WTC11 (cell line): ENCODE data around the gene NEURL3. TPM values are rescaled to one million over a fixed set of nuclear protein-coding genes. Genes with fewer than 3 reads are reported as not detected.

ENCODE experiments used
- ATAC-seq: fragments of 200-7000 bp; cut with Tn5 transposase; 2 replicates; pipeline ENCODE4 v1.10.0; 2021; ENCODE audit warnings: mild to moderate bottlenecking, moderate library complexity
- CTCF ChIA-PET: fragments of 300-600 bp; sonication (Branson Sonifier 250); formaldehyde crosslinking; loops from one replicate; lab custom pipeline; 2021; ENCODE audit warnings: antibody characterized with exemption; lab: Charles Lee
- POLR2A ChIA-PET: fragments of 350-600 bp; sonication (Branson Sonifier 250); formaldehyde crosslinking; loops from one replicate; lab custom pipeline; 2021; ENCODE audit warnings: antibody characterized with exemption; lab: Charles Lee
- DNase-seq: peaks from one replicate; pipeline ENCODE4 v3.0.0; 2021; ENCODE audit warnings: low spot score
- H3K27ac Mint-ChIP-seq: 2 replicates; pipeline ENCODE4 v1.8.0; 2021; ENCODE audit warnings: mixed read lengths
- H3K27me3 Mint-ChIP-seq: 2 replicates; pipeline ENCODE4 v1.8.0; 2021; ENCODE audit warnings: low read depth, mild to moderate bottlenecking, moderate library complexity, mixed read lengths
- H3K36me3 Mint-ChIP-seq: 2 replicates; pipeline ENCODE4 v1.8.0; 2021; ENCODE audit warnings: mixed read lengths
- H3K4me1 Mint-ChIP-seq: 2 replicates; pipeline ENCODE4 v1.8.0; 2022; ENCODE audit warnings: mixed read lengths
- H3K4me3 Mint-ChIP-seq: 2 replicates; pipeline ENCODE4 v1.8.0; 2021; ENCODE audit warnings: mild to moderate bottlenecking, moderate library complexity, mixed read lengths
- H3K9me3 Mint-ChIP-seq: 2 replicates; pipeline ENCODE4 v1.8.0; 2021; ENCODE audit warnings: mixed read lengths
- CBFB ChIP-seq: sonication (generic); formaldehyde crosslinking; IDR thresholded peaks from 2 replicates; pipeline ENCODE4 v1.8.1; 2022; ENCODE audit warnings: mild to moderate bottlenecking, low read depth, missing genetic modification reagents
- CDX4 ChIP-seq: fragments of 250-450 bp; sonication (Bioruptor Pico); IDR thresholded peaks from 2 replicates; pipeline ENCODE4 v1.9.0; 2021; ENCODE audit warnings: moderate library complexity, mild to moderate bottlenecking, inconsistent platforms, borderline replicate concordance
- E2F5 ChIP-seq: sonication (generic); formaldehyde crosslinking; IDR thresholded peaks from 2 replicates; pipeline ENCODE4 v1.8.1; 2022; ENCODE audit warnings: mild to moderate bottlenecking, moderate library complexity, missing genetic modification reagents
- FOXP1 ChIP-seq: sonication (generic); formaldehyde crosslinking; IDR thresholded peaks from 2 replicates; pipeline ENCODE4 v1.8.0; 2022; ENCODE audit warnings: missing genetic modification reagents, mild to moderate bottlenecking, moderate library complexity, borderline replicate concordance
- GRHL2 ChIP-seq: fragments of 250-450 bp; sonication (Bioruptor Pico); IDR thresholded peaks from 2 replicates; pipeline ENCODE4 v1.8.0; 2022; ENCODE audit warnings: mild to moderate bottlenecking, moderate library complexity; ENCODE audit not compliant: insufficient replicate concordance, severe bottlenecking
- GTF2I ChIP-seq: fragments of 250-450 bp; sonication (Bioruptor Pico); conservative IDR thresholded peaks from 2 replicates; pipeline ENCODE4 v1.4.0; 2021; ENCODE audit warnings: mild to moderate bottlenecking
- JAZF1 ChIP-seq: fragments of 250-450 bp; sonication (Bioruptor Pico); IDR thresholded peaks from 2 replicates; pipeline ENCODE4 v1.9.0; 2021; ENCODE audit warnings: moderate library complexity, mild to moderate bottlenecking, inconsistent platforms
- MXD4 ChIP-seq: fragments of 250-450 bp; sonication (Bioruptor Pico); IDR thresholded peaks from 2 replicates; pipeline ENCODE4 v1.8.0; 2021; ENCODE audit warnings: mild to moderate bottlenecking, moderate library complexity, borderline replicate concordance
- NFATC4 ChIP-seq: fragments of 250-450 bp; sonication (Bioruptor Pico); IDR thresholded peaks from 2 replicates; pipeline ENCODE4 v1.9.0; 2021; ENCODE audit warnings: mild to moderate bottlenecking
- NFE2L1 ChIP-seq: sonication (generic); formaldehyde crosslinking; IDR thresholded peaks from 2 replicates; pipeline ENCODE4 v1.8.1; 2023; ENCODE audit warnings: missing genetic modification reagents
- RORB ChIP-seq: fragments of 250-450 bp; sonication (Bioruptor Pico); IDR thresholded peaks from 2 replicates; pipeline ENCODE4 v1.9.0; 2021; ENCODE audit warnings: mild to moderate bottlenecking
- SMAD3 ChIP-seq: sonication (generic); formaldehyde crosslinking; IDR thresholded peaks from 2 replicates; pipeline ENCODE4 v1.8.0; 2022; ENCODE audit warnings: missing genetic modification reagents, mild to moderate bottlenecking, borderline replicate concordance
- TCF7 ChIP-seq: sonication (generic); formaldehyde crosslinking; IDR thresholded peaks from 2 replicates; pipeline ENCODE4 v1.8.0; 2022; ENCODE audit warnings: mild to moderate bottlenecking, low read depth, missing genetic modification reagents, moderate library complexity
- TEAD1 ChIP-seq: sonication (generic); formaldehyde crosslinking; IDR thresholded peaks from 2 replicates; pipeline ENCODE4 v1.8.0; 2022; ENCODE audit warnings: mild to moderate bottlenecking, missing genetic modification reagents
- TP53 ChIP-seq: sonication (generic); formaldehyde crosslinking; IDR thresholded peaks from 2 replicates; pipeline ENCODE4 v1.8.1; 2023; ENCODE audit warnings: mild to moderate bottlenecking, missing genetic modification reagents
- ZNF138 ChIP-seq: sonication (generic); formaldehyde crosslinking; conservative IDR thresholded peaks from 2 replicates; pipeline ENCODE4 v1.8.1; 2022; ENCODE audit warnings: mild to moderate bottlenecking, moderate library complexity, missing genetic modification reagents
- ZNF232 ChIP-seq: sonication (generic); formaldehyde crosslinking; IDR thresholded peaks from 2 replicates; pipeline ENCODE4 v1.8.0; 2022; ENCODE audit warnings: mild to moderate bottlenecking, missing genetic modification reagents
- ZNF423 ChIP-seq: fragments of 250-450 bp; sonication (Bioruptor Pico); IDR thresholded peaks from 2 replicates; pipeline ENCODE4 v2.1.2; 2022; ENCODE audit warnings: mild to moderate bottlenecking, moderate library complexity
- ZNF671 ChIP-seq: fragments of 250-450 bp; sonication (Bioruptor Pico); IDR thresholded peaks from 2 replicates; pipeline ENCODE4 v1.8.0; 2021; ENCODE audit warnings: mild to moderate bottlenecking
- total RNA-seq: library from RNA; stranded (reverse); gene quantifications from 3 replicates; pipeline ENCODE4 v1.2.3, GENCODE V29; 2021
- TF ChIP-seq, protein P1 (sequence below): sonication (generic); formaldehyde crosslinking; IDR thresholded peaks from 2 replicates; pipeline ENCODE4 v1.8.1; 2022; ENCODE audit warnings: mild to moderate bottlenecking, missing genetic modification reagents, moderate library complexity, borderline replicate concordance
- TF ChIP-seq, protein P2 (sequence below): sonication (generic); formaldehyde crosslinking; IDR thresholded peaks from 2 replicates; pipeline ENCODE4 v1.8.0; 2023; ENCODE audit warnings: missing genetic modification reagents
- TF ChIP-seq, protein P3 (sequence below): sonication (generic); formaldehyde crosslinking; IDR thresholded peaks from 2 replicates; pipeline ENCODE4 v1.8.1; 2022; ENCODE audit warnings: missing genetic modification reagents, borderline replicate concordance
- TF ChIP-seq, protein P4 (sequence below): sonication (generic); formaldehyde crosslinking; IDR thresholded peaks from 2 replicates; pipeline ENCODE4 v1.8.0; 2022; ENCODE audit warnings: missing genetic modification reagents
- TF ChIP-seq, protein P5 (sequence below): fragments of 200-600 bp; IDR thresholded peaks from 2 replicates; pipeline ENCODE4 v1.8.0; 2022; ENCODE audit warnings: antibody characterized with exemption

The NEURL3 gene
- total RNA-seq, 1 experiment from 2014 or later: not detected

DNA sequence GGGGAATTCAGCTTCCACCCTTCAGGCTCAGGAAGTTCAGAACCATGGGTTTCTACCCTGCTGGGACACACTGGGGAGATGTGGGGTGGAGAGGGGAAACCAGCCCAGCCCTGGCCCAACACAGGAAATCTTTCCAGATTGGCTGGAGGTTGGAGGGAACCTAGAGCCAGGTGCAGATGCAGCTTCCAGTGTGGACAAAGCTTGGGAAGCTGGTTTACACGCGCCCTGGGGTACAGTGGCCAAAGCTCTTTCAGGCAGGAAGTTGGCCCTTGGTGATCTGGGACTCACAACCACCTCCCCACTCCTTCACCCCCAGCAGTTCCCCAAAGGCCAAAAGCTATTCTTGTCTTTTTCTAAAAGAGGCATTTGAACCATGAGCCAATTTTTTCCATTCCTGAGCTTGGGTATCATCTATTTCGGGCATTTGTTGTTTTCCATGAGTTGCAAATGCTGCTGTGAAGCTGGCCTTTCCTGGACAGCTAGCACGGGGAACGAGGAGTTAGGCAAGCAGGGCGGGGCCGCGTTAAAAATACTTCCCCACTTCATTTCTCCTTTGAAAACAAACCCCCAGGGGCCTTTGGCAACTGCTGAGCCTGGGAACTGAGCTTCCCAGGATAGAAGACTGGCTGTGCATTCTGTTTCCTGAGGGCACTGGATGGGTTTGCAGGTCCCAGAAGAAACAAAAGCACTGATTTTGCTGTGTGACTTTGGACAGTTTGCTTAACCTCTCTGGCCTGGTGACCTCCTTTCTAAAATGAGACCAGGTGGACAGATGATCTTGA, 28.3 kb upstream of the NEURL3 start (continued):
- TF ChIP-seq, protein P1, sequence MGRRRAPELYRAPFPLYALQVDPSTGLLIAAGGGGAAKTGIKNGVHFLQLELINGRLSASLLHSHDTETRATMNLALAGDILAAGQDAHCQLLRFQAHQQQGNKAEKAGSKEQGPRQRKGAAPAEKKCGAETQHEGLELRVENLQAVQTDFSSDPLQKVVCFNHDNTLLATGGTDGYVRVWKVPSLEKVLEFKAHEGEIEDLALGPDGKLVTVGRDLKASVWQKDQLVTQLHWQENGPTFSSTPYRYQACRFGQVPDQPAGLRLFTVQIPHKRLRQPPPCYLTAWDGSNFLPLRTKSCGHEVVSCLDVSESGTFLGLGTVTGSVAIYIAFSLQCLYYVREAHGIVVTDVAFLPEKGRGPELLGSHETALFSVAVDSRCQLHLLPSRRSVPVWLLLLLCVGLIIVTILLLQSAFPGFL (CRISPR knock-in tag): no peak
- TF ChIP-seq CBFB: no peak
- TF ChIP-seq ZNF138 (CRISPR knock-in tag): no peak
- TF ChIP-seq, protein P2, sequence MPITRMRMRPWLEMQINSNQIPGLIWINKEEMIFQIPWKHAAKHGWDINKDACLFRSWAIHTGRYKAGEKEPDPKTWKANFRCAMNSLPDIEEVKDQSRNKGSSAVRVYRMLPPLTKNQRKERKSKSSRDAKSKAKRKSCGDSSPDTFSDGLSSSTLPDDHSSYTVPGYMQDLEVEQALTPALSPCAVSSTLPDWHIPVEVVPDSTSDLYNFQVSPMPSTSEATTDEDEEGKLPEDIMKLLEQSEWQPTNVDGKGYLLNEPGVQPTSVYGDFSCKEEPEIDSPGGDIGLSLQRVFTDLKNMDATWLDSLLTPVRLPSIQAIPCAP: no peak
- TF ChIP-seq NFE2L1 (CRISPR knock-in tag): no peak
- TF ChIP-seq TCF7: no peak
- TF ChIP-seq NFATC4 (CRISPR knock-in tag): no peak
- no peak for TF ChIP-seq TP53 (CRISPR knock-in tag)
- TF ChIP-seq ZNF423: no peak

DNA sequence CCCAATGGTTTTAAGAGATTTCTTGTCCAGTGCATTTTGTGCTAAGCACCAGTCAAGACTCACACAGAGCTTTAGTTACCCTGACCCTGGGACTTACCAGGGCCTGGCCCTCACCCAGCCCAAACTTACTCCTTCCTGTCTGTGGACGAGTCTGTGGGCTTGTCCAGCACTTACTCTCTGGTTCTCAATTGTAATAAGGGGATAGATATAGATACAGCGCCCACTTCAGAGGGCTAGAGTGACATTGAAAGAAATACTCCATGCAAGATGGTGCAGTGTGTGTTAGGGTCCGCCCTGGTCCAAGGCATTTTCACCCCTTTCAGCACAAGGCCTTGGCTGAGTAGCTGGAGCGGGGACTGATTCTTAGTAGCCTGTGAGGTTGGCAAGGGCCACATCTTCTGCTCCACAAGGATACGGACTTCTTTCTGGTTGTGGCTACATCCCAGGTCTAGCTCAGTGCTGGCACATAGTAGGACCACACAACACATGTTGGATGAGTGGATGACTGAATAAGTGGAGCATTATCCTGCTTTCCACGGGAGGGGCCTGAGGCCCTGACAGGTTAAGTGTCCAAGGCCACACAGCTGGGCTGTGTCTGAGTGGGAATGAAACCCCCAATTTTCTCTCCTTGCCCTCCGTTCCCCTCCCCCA, 27.6 kb upstream of the NEURL3 start:
- Mint-ChIP-seq H3K27me3 (peaks cover 22% of the 10 kb centered on the region), H3K4me3 (no peak overlapping the region), H3K27ac (no peak overlapping the region), H3K4me1 (peaks cover 39% of the 10 kb centered on the region), H3K9me3 (no peaks in the 10 kb centered on the region)
- DNase-seq (no peak), ATAC-seq (no peak)
- POLR2A ChIA-PET: interaction anchor here (1.3 kb wide), 1 partner anchor 23 kb away, joined by 3 read pairs; no protein-coding TSS in a partner anchor
- TF ChIP-seq JAZF1 (CRISPR knock-in tag) (no peak), RORB (CRISPR knock-in tag) (no peak), E2F5 (no peak), SMAD3 (CRISPR knock-in tag) (no peak), ZNF671 (CRISPR knock-in tag) (no peak), FOXP1 (CRISPR knock-in tag) (no peak), ZNF232 (CRISPR knock-in tag) (no peak), TEAD1 (CRISPR knock-in tag) (no peak), GTF2I (CRISPR knock-in tag) (no peak), GRHL2 (CRISPR knock-in tag) (no peak), CDX4 (no peak), MXD4 (CRISPR knock-in tag) (no peak)
- TF ChIP-seq, protein P3, sequence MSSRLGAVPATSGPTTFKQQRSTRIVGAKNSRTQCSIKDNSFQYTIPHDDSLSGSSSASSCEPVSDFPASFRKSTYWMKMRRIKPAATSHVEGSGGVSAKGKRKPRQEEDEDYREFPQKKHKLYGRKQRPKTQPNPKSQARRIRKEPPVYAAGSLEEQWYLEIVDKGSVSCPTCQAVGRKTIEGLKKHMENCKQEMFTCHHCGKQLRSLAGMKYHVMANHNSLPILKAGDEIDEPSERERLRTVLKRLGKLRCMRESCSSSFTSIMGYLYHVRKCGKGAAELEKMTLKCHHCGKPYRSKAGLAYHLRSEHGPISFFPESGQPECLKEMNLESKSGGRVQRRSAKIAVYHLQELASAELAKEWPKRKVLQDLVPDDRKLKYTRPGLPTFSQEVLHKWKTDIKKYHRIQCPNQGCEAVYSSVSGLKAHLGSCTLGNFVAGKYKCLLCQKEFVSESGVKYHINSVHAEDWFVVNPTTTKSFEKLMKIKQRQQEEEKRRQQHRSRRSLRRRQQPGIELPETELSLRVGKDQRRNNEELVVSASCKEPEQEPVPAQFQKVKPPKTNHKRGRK (CRISPR knock-in tag): no peak
- TF ChIP-seq, protein P4, sequence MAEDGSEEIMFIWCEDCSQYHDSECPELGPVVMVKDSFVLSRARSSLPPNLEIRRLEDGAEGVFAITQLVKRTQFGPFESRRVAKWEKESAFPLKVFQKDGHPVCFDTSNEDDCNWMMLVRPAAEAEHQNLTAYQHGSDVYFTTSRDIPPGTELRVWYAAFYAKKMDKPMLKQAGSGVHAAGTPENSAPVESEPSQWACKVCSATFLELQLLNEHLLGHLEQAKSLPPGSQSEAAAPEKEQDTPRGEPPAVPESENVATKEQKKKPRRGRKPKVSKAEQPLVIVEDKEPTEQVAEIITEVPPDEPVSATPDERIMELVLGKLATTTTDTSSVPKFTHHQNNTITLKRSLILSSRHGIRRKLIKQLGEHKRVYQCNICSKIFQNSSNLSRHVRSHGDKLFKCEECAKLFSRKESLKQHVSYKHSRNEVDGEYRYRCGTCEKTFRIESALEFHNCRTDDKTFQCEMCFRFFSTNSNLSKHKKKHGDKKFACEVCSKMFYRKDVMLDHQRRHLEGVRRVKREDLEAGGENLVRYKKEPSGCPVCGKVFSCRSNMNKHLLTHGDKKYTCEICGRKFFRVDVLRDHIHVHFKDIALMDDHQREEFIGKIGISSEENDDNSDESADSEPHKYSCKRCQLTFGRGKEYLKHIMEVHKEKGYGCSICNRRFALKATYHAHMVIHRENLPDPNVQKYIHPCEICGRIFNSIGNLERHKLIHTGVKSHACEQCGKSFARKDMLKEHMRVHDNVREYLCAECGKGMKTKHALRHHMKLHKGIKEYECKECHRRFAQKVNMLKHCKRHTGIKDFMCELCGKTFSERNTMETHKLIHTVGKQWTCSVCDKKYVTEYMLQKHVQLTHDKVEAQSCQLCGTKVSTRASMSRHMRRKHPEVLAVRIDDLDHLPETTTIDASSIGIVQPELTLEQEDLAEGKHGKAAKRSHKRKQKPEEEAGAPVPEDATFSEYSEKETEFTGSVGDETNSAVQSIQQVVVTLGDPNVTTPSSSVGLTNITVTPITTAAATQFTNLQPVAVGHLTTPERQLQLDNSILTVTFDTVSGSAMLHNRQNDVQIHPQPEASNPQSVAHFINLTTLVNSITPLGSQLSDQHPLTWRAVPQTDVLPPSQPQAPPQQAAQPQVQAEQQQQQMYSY (CRISPR knock-in tag): no peak
- TF ChIP-seq, protein P5, sequence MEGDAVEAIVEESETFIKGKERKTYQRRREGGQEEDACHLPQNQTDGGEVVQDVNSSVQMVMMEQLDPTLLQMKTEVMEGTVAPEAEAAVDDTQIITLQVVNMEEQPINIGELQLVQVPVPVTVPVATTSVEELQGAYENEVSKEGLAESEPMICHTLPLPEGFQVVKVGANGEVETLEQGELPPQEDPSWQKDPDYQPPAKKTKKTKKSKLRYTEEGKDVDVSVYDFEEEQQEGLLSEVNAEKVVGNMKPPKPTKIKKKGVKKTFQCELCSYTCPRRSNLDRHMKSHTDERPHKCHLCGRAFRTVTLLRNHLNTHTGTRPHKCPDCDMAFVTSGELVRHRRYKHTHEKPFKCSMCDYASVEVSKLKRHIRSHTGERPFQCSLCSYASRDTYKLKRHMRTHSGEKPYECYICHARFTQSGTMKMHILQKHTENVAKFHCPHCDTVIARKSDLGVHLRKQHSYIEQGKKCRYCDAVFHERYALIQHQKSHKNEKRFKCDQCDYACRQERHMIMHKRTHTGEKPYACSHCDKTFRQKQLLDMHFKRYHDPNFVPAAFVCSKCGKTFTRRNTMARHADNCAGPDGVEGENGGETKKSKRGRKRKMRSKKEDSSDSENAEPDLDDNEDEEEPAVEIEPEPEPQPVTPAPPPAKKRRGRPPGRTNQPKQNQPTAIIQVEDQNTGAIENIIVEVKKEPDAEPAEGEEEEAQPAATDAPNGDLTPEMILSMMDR: no peak
- TF ChIP-seq, all 79 proteins: peak for 0
- CTCF ChIA-PET: interaction anchor here (2.1 to 7.7 kb wide), 4 partner anchors 15 to 23 kb away, joined by 10 to 84 read pairs (median 26); no protein-coding TSS in a partner anchor
- no peaks in the 10 kb centered on the region for H3K36me3 Mint-ChIP-seq
